Measurements from ENCODE around the gene UAP1L1.

- TF ChIP-seq, protein P1, sequence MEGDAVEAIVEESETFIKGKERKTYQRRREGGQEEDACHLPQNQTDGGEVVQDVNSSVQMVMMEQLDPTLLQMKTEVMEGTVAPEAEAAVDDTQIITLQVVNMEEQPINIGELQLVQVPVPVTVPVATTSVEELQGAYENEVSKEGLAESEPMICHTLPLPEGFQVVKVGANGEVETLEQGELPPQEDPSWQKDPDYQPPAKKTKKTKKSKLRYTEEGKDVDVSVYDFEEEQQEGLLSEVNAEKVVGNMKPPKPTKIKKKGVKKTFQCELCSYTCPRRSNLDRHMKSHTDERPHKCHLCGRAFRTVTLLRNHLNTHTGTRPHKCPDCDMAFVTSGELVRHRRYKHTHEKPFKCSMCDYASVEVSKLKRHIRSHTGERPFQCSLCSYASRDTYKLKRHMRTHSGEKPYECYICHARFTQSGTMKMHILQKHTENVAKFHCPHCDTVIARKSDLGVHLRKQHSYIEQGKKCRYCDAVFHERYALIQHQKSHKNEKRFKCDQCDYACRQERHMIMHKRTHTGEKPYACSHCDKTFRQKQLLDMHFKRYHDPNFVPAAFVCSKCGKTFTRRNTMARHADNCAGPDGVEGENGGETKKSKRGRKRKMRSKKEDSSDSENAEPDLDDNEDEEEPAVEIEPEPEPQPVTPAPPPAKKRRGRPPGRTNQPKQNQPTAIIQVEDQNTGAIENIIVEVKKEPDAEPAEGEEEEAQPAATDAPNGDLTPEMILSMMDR (IDR thresholded peaks at IDR 0.05; ENCODE audit: control extremely low read depth in 1 of 3, insufficient read depth in 1 of 3, low read depth in 1 of 3, low read length in 3 of 3): no peak
- no peak for TF ChIP-seq POLR2A (IDR thresholded peaks at IDR 0.05; ENCODE audit: control extremely low read depth in 1 of 2, low read depth in 2 of 2, low read length in 2 of 2)
These were observed 34.3 kb upstream of the UAP1L1 start for GRCh38 chr9:137042751-137043727.
